ENCODE measurements around the gene VPS13C.

GRCh38 chr15:61853195-61853594 lies 207.1 kb downstream of the VPS13C start:
- no peak for TF ChIP-seq CTCF (IDR thresholded peaks at IDR 0.05)
- no peak for TF ChIP-seq POLR2A (IDR thresholded peaks at IDR 0.05)
